ENCODE measurements around the gene AGBL5. TPM values are rescaled to one million over a fixed set of nuclear protein-coding genes. Genes with fewer than 3 reads are reported as not detected.

Gene AGBL5
- total and polyA plus RNA-seq, 2 of the 13 experiments (the other 11 are each of a cell fraction or from before 2014, with no cell fraction given), result 55.9 to 73.3 TPM

DNA sequence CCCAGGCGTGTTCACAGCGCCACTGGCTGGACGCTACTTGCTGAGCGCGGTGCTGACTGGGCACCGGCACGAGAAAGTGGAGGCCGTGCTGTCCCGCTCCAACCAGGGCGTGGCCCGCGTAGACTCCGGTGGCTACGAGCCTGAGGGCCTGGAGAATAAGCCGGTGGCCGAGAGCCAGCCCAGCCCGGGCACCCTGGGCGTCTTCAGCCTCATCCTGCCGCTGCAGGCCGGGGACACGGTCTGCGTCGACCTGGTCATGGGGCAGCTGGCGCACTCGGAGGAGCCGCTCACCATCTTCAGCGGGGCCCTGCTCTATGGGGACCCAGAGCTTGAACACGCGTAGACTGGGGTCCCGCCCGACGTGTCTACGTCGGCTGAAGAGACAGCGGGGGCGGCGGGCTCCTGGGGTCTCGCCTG is 34.2 kb downstream of the AGBL5 start (continued):
- TF ChIP-seq, protein P1, sequence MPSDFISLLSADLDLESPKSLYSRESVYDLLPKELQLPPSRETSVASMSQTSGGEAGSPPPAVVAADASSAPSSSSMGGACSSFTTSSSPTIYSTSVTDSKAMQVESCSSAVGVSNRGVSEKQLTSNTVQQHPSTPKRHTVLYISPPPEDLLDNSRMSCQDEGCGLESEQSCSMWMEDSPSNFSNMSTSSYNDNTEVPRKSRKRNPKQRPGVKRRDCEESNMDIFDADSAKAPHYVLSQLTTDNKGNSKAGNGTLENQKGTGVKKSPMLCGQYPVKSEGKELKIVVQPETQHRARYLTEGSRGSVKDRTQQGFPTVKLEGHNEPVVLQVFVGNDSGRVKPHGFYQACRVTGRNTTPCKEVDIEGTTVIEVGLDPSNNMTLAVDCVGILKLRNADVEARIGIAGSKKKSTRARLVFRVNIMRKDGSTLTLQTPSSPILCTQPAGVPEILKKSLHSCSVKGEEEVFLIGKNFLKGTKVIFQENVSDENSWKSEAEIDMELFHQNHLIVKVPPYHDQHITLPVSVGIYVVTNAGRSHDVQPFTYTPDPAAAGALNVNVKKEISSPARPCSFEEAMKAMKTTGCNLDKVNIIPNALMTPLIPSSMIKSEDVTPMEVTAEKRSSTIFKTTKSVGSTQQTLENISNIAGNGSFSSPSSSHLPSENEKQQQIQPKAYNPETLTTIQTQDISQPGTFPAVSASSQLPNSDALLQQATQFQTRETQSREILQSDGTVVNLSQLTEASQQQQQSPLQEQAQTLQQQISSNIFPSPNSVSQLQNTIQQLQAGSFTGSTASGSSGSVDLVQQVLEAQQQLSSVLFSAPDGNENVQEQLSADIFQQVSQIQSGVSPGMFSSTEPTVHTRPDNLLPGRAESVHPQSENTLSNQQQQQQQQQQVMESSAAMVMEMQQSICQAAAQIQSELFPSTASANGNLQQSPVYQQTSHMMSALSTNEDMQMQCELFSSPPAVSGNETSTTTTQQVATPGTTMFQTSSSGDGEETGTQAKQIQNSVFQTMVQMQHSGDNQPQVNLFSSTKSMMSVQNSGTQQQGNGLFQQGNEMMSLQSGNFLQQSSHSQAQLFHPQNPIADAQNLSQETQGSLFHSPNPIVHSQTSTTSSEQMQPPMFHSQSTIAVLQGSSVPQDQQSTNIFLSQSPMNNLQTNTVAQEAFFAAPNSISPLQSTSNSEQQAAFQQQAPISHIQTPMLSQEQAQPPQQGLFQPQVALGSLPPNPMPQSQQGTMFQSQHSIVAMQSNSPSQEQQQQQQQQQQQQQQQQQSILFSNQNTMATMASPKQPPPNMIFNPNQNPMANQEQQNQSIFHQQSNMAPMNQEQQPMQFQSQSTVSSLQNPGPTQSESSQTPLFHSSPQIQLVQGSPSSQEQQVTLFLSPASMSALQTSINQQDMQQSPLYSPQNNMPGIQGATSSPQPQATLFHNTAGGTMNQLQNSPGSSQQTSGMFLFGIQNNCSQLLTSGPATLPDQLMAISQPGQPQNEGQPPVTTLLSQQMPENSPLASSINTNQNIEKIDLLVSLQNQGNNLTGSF (CRISPR knock-in tag; IDR thresholded peaks at IDR 0.05), result no peak
- TF ChIP-seq NR3C1 (CRISPR knock-in tag; IDR thresholded peaks at IDR 0.05) (no peak), MTF2 (CRISPR knock-in tag; IDR thresholded peaks at IDR 0.05; ENCODE audit: borderline replicate concordance) (no peak), SATB2 (CRISPR knock-in tag; IDR thresholded peaks at IDR 0.05) (no peak), PHF21A (CRISPR knock-in tag; IDR thresholded peaks at IDR 0.05) (no peak), ZKSCAN5 (CRISPR knock-in tag; IDR thresholded peaks at IDR 0.05) (no peak), RAD21 (CRISPR knock-in tag; IDR thresholded peaks at IDR 0.05) (no peak), ZNF83 (CRISPR knock-in tag; IDR thresholded peaks at IDR 0.05; ENCODE audit: borderline replicate concordance) (no peak; the same call in 1 of the 2 replicates), U2AF2 (IDR thresholded peaks at IDR 0.05; ENCODE audit: low read depth, low read length) (no peak), ZSCAN25 (CRISPR knock-in tag; IDR thresholded peaks at IDR 0.05) (no peak), SP2 (CRISPR knock-in tag; IDR thresholded peaks at IDR 0.05) (no peak), CREM (IDR thresholded peaks at IDR 0.05) (no peak), CREM (CRISPR knock-in tag; IDR thresholded peaks at IDR 0.05) (no peak), GABPB1 (CRISPR knock-in tag; IDR thresholded peaks at IDR 0.05) (peak; percentile 46; the same call in 1 of the 2 replicates), TSC22D2 (CRISPR knock-in tag; IDR thresholded peaks at IDR 0.05; ENCODE audit: borderline replicate concordance) (no peak), KDM1A (CRISPR knock-in tag; IDR thresholded peaks at IDR 0.05) (no peak), HOXA7 (CRISPR knock-in tag; IDR thresholded peaks at IDR 0.05) (no peak), NFIC (IDR thresholded peaks at IDR 0.05; ENCODE audit: low read length) (no peak), IKZF4 (CRISPR knock-in tag; IDR thresholded peaks at IDR 0.05; ENCODE audit: borderline replicate concordance, low read depth, not compliant biosample characterization) (no peak), ZBTB1 (CRISPR knock-in tag; IDR thresholded peaks at IDR 0.05; ENCODE audit: borderline replicate concordance) (no peak)
- TF ChIP-seq, protein P2, sequence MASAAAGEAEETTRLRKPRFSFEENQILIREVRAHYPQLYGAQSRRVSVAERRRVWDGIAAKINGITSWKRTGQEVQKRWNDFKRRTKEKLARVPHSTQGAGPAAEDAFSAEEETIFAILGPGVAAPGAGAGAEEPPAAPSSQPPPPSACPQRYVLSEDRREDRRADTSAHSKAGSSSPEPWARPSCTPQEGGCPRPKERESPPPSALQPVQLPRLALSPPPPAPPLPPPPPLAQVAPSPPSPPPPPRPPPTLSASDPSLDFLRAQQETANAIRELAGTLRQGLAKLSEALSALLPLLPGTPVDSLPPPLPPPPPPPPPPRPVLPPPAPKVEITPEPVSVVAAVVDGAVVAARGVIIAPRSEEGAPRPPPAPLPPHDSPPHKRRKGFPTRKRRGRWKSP (CRISPR knock-in tag; IDR thresholded peaks at IDR 0.05), result no peak
- TF ChIP-seq, protein P3, sequence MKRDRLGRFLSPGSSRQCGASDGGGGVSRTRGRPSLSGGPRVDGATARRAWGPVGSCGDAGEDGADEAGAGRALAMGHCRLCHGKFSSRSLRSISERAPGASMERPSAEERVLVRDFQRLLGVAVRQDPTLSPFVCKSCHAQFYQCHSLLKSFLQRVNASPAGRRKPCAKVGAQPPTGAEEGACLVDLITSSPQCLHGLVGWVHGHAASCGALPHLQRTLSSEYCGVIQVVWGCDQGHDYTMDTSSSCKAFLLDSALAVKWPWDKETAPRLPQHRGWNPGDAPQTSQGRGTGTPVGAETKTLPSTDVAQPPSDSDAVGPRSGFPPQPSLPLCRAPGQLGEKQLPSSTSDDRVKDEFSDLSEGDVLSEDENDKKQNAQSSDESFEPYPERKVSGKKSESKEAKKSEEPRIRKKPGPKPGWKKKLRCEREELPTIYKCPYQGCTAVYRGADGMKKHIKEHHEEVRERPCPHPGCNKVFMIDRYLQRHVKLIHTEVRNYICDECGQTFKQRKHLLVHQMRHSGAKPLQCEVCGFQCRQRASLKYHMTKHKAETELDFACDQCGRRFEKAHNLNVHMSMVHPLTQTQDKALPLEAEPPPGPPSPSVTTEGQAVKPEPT (CRISPR knock-in tag; IDR thresholded peaks at IDR 0.05; ENCODE audit: low read depth), result no peak; the same call in 1 of the 2 replicates
- TF ChIP-seq, protein P4, sequence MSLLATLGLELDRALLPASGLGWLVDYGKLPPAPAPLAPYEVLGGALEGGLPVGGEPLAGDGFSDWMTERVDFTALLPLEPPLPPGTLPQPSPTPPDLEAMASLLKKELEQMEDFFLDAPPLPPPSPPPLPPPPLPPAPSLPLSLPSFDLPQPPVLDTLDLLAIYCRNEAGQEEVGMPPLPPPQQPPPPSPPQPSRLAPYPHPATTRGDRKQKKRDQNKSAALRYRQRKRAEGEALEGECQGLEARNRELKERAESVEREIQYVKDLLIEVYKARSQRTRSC (CRISPR knock-in tag; IDR thresholded peaks at IDR 0.05; ENCODE audit: low read depth), result no peak

Data from HepG2 (cell line).